CD4-positive, alpha-beta T cell treated with Interleukin-17A for 4 hours (primary cell): ENCODE results near the gene REPIN1.

ENCODE experiments used
- DNase-seq: peaks from one replicate; pipeline ENCODE4 v3.0.0-alpha.2; 2020; ENCODE audit warnings: mixed read lengths

REPIN1 gene

GRCh38 chr7:150337659-150338081 lies 31.0 kb upstream of the REPIN1 start:
- no peak for DNase-seq

- no peak for DNase-seq
Observed at GRCh38 chr7:150338166-150338829, 30.3 kb upstream of the REPIN1 start.

DNA sequence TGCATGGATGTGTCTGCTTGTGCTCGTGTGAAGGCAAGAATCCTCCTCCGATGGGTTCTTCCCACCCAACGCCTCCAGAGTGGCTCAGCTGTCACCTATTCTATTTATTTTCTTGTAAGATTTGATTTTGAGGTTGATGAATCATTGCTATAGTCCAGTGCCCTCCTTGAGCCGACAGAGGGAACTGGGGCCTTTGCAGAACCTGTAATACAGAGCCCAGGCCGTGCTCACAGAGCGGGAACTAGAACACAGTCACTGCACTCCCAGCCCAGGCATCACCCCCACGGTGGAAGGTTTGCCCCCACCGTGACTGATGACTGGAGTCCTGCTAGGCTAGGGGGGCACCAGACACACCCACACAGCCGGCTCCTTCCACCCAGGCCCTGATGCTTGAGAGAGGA lies 29.2 kb upstream of the REPIN1 start:
- DNase-seq = no peak

- DNase-seq = no peak
Observed at GRCh38 chr7:150340024-150340749, 28.4 kb upstream of the REPIN1 start.

- no peak for DNase-seq
Observed at GRCh38 chr7:150340875-150341262, 27.8 kb upstream of the REPIN1 start.

DNA sequence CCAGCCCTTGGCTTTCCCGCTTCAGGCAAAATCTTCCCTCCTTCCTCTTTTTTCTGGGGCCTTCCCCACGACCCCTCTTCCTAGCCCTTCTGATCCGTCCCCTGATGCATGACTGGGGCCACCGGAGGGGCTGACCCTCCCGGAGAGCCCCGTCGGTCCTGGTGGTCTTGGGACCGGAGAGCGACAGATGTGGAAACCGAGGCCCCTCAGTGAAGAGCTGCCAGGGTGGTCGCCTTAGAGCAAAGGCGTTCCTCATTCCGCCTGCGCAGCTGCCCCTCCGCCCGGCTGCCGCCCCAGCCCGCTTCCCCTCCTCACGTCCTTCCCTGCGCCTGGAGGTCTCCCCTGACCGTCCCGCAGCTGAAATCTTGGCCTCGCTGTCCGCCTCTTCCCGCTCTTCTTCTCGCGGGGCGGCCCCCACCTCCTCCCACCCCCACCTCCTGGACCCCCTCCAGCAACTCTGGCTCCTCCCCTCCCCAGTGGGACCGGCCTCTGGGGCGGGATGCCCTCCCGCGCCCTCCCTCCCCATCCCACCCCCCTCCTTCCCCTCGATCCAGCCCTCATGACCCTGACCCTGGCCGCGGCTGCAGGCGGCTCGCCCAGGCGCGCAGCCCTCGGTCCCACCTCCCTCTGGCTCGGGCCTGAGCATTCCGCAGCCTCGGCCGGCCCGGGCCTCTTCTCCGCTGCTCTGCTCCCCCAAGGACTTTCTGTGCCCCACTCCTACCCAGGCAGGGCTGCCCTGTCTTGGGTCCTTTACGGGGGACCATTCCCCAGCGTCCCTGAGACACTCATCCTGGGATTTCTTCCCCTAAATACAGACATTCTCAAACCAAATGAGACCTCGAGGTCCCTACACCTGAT lies 27.1 kb upstream of the REPIN1 start, which contains the start of gene RARRES2:
Gene RARRES2 (minus strand): TSS at position 367 of the 858 bp plus-strand sequence. CDS start 1,020 bp downstream, outside the sequence.
- DNase-seq = no peak

DNA sequence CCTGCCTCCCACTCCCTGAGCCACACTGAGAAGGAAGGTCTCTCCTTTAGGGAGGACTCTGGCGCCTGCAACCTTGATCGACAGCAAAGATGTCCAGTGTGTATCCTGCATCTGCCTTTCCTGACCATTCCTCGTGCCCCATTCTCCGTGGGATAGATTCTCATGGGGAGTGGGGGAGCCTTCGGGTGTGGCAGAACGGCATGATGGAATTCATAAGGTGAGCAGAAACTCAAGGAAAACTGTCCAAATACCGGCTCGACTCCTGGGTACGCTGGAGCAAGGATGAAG lies 26.6 kb upstream of the REPIN1 start:
- no peak for DNase-seq

GRCh38 chr7:150343225-150343624 lies 25.4 kb upstream of the REPIN1 start:
- DNase-seq = no peak

DNA sequence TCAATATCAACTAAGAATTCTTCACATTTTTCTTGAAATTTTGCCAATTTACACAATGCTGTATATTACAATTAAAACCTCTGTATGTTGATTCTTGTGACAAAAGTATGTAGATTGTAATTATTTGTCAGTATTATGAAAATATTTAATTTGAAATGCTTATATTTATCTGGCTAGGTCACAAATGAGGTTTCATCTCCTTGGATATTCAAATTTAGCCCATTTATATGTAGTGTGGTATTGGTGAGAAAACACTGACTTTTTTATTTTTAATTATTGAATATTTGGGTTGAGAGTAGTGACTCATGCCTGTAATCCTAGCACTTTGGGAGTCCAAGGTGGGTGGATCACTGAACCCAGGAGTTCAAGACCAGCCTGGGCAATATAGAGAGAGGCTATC lies 24.3 kb upstream of the REPIN1 start:
- DNase-seq = no peak

- no peak for DNase-seq
Observed at GRCh38 chr7:150345012-150345411, 23.6 kb upstream of the REPIN1 start.

DNA sequence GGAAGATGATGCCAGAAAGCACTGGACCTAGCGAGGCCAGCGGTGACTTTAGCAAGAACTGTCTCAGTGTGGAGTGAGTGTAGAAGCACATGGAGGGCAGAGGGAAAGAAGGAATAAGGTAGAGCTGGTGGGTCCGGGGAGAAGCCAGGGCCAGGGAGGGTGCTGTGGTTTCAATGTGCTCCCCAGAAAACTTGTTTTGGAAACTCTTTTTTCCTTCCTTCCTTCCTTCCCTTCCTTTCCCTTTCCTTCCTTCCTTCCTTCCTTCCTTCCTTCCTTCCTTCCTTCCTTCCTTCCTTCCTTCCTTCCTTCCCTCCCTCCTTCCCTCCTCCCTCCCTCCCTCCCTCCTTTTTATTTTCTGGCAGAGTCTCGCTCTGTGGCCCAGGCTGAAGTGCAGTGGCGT lies 21.7 kb upstream of the REPIN1 start:
- no peak for DNase-seq

- DNase-seq = no peak
Observed at GRCh38 chr7:150351587-150352194, 16.9 kb upstream of the REPIN1 start.

DNA sequence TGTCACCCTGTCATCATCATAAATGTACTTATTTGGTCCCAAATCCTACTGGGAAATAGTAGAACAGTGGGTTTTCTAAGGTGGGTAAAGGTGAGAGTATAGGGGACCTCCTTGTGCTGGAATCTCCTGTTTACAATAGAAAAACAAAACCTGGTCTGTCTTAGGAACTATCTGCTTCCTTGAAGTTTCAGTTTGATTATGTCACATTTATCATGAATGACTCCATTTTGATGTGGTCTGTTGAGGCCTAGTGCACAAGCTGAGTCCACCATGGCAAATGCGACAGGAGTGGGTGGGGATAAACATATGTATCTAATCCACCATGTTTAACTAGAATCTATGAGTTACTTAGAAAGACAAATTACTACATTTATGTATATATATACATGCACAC lies 13.0 kb upstream of the REPIN1 start:
- DNase-seq = no peak

- peak; percentile 49 for DNase-seq
Observed at GRCh38 chr7:150356265-150356897, 12.2 kb upstream of the REPIN1 start.

DNA sequence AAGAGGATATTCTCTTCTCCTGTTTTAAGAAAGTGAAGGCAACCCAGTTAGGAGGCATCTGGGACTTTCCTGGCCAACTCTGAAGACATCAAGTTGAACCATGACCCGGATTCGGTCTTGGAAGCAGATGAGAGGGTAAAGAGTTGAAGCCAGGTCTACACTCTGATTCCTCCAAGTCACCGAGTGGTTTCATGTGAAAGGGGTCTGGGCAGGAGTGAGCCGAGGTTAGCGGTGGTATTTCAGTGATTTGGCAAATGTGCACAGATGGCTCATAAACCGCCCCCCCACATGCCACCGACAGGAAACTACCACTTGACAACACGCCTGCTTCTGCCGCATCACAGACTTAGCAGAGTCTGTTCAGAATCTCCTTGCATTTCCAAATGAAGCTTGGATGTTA lies 11.4 kb upstream of the REPIN1 start:
- peak; percentile 87 for DNase-seq

DNA sequence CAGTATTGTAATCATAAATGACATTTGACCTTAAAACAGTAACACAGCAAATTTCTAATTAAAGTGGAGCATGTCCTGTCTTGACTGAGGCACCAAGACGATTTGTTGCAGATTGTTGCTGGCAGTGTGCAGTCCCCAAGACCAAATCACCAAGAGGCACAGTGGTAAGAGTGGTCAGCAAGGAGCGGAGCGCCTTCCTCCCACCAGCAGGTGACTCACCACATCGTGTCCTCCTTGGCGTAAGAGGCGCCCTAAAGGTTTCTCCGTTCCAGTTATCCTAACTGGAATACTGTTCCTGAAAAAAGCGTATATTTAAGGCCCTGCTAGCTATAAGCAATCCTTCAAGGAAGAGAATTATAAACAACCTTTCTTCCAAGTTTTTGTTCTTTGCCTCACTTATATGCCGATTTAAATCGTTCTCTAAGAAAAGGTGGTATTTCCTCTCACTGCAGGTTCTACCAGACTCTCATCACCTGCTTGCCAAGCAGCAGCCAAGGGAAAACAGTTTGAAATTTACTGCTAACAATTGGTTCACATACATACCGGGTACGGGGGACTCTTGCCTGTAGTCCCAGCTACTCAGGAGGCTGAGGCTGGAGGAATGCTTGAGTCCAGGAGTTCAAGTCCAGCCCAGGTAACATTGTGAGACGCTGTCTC lies 10.7 kb upstream of the REPIN1 start:
- DNase-seq = no peak

- no peak for DNase-seq
Observed at GRCh38 chr7:150358433-150358832, 10.2 kb upstream of the REPIN1 start.

DNA sequence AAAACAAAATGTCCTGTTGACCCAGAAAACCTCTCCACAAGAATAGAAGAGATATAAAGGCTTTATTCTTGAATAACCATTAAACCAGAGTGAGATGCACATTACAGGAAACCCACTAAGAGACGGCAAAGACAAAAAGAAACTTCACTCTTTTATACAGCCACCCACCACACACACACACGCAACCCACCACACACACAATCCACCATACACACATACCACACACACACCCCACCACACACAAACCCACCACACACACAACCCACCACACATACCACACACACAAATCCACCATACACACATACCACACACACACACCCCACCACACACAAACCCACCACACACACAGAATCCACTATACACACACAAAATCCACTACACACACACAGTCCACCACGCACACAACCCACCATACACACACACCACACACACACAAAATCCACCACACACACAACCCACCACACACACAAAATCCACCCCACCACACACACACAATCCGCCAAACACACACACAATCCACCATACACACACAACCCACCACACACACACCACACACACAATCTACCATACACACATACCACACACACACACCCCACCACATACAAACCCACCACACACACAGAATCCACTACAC lies 9.5 kb upstream of the REPIN1 start:
- peak; percentile 20 for DNase-seq

DNA sequence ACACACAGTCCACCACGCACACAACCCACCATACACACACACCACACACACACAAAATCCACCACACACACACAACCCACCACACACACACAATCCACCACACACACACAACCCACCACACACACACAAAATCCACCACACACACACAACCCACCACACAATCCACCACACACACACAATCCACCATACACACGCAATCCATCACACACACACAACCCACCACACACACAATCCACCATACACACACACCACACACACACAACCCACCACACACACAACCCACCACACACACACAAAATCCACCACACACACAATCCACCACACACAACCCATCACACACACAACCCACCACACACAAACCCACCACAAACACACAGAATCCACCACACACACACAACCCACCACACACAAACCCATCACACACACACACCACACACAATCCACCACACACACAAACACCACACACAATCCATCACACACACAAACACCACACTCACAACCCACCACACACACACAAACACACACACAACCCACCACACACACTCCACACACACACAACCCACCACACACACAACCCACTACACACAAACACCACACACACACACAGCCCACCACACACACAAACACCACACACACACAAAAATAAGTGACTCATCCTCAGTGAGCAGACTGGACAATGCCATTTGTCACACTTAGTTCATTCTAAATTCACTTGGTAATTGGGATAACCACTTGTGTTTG lies 8.8 kb upstream of the REPIN1 start:
- DNase-seq = no peak

DNA sequence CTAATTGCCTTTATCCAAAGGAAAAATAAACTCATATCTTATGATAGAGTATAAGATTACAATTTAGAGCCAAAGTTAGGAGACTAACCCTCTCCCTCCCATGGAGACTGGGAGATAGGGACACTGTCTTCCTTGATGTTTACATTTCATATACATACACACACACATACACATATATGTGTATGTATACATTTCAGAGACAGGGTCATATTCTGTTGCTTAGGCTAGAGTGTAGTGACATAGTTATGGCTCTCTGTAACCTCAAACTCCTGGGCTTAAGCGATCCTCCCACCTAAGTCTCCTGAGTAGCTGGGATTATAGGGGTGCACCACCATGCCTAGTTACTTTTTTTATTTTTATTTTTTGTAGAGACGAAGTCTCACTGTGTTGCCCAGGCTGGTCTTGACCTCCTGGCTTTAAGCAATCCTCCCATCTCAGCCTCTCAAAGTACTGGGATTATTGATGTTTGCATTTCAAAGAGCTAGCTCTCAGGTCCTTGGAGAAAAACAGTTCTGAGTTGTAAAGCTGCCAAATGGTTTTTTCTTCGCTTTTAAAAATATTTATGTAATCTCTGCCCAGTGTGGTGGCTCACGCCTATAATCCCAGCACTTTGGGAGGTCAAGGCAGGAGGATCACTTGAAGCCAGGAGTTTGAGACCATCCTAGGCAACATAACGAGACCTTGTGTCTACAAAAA lies 8.1 kb upstream of the REPIN1 start:
- no peak for DNase-seq
